Vagina (tissue), 2 donors: Measurements from ENCODE around the gene NIT2. TPM values are rescaled to one million over a fixed set of nuclear protein-coding genes. Genes with fewer than 3 reads are reported as not detected.
"Not testable (repeated sequence)": the region's sequence is repeated elsewhere in the genome, so short reads cannot be mapped to it uniquely, and the experiment has no call there.

Experiments
- DNase-seq, 2 donors: peaks; one replicate each; pipeline ENCODE4 v3.0.0-alpha.2; 2017; ENCODE audit errors: extremely low spot score in 2 of 2
- H3K27ac ChIP-seq: fragments of 200-600 bp; sonication (generic); one replicate; pipeline ENCODE4 v1.5.1; 2019
- H3K27me3 ChIP-seq: fragments of 200-600 bp; sonication (generic); one replicate; pipeline ENCODE4 v1.5.1; 2019
- H3K36me3 ChIP-seq, 2 donors: fragments of 200-600 bp; sonication (generic); one replicate each; pipeline ENCODE4 v1.5.1; 2017 to 2019
- H3K4me1 ChIP-seq: fragments of 200-600 bp; sonication (generic); one replicate; pipeline ENCODE4 v1.5.1; 2019
- H3K4me3 ChIP-seq, 2 donors: fragments of 200-600 bp; sonication (generic); 1 replicate in 1 of 2; 2 replicates in 1 of 2; pipeline ENCODE4 v1.5.1; 2016 to 2019
- H3K9me3 ChIP-seq: fragments of 200-600 bp; sonication (generic); one replicate; pipeline ENCODE4 v1.5.1; 2019
- CTCF ChIP-seq, 3 experiments: fragments of 450-650 bp in 2 of 3; fragments of 200-600 bp in 1 of 3; sonication (generic) in 1 of 3; IDR thresholded peaks; one replicate each; pipeline ENCODE4 v1.5.1; 2017 to 2019; ENCODE audit warnings: antibody characterized with exemption in 3 of 3, mild to moderate bottlenecking in 2 of 3, moderate library complexity in 2 of 3
- POLR2A ChIP-seq, 2 donors: fragments of 450-650 bp; IDR thresholded peaks; one replicate each; pipeline ENCODE4 v1.6.1; 2017; ENCODE audit warnings: antibody characterized with exemption in 2 of 2, mild to moderate bottlenecking in 2 of 2, moderate library complexity in 2 of 2
- POLR2AphosphoS5 ChIP-seq, 2 donors: sonication (generic); formaldehyde crosslinking; IDR thresholded peaks; one replicate each; pipeline ENCODE4 v1.9.0; 2017; ENCODE audit warnings: antibody characterized with exemption in 2 of 2, mild to moderate bottlenecking in 2 of 2, low read depth in 1 of 2; ENCODE audit not compliant: insufficient read depth in 1 of 2
- intact Hi-C: fragments of 100-400 bp; cut with DNase I; formaldehyde crosslinking; loops from one replicate; pipeline ENCODE4 v1.15.1; 2023
- total RNA-seq: library from RNA; depleted of rRNA; stranded (reverse); fragments of >200 nt; gene quantifications from one replicate; pipeline ENCODE4 v1.2.3, GENCODE V29; 2016

Gene NIT2
- total RNA-seq, 1 donor from 2014 or later: 26.0 TPM

DNA sequence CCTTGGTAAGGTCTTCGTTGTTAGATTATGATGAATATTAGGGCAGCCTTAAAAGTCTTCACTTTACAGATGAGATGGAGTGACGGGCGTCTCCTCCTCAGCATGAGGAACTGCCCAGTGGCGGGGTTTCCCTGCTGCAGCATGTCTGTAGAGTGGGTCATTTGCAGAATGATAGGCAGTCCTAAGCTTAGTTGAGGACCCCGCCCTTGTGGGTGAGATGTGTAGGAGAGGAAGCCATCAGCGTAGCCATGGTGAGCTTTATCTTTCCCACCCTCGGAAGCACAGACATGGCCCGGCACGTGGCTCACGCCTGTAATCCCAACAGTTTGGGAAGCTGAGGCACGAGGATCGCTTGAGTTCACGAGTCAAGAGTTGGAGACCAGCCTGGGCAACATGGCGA lies 877 bp downstream of the NIT2 start:
- no peak for DNase-seq
- peak overlapping the region; percentile 69 to 95 for H3K4me3 ChIP-seq
- TF ChIP-seq CTCF (IDR thresholded peaks at IDR 0.05): no peak
- TF ChIP-seq POLR2A (IDR thresholded peaks at IDR 0.05): no peak
- TF ChIP-seq POLR2AphosphoS5 (IDR thresholded peaks at IDR 0.05; ENCODE audit: insufficient read depth in 1 of 2, low read depth in 1 of 2): no peak
- peaks cover 0 to 10% of the 10 kb centered on the region in 2 donors for H3K36me3 ChIP-seq
- intact Hi-C loops: no loop called here
- H3K27me3 ChIP-seq: no peaks in the 10 kb centered on the region
- no peaks in the 10 kb centered on the region for H3K9me3 ChIP-seq
- H3K4me1 ChIP-seq: peaks cover 16% of the 10 kb centered on the region
- no peak overlapping the region for H3K27ac ChIP-seq

DNA sequence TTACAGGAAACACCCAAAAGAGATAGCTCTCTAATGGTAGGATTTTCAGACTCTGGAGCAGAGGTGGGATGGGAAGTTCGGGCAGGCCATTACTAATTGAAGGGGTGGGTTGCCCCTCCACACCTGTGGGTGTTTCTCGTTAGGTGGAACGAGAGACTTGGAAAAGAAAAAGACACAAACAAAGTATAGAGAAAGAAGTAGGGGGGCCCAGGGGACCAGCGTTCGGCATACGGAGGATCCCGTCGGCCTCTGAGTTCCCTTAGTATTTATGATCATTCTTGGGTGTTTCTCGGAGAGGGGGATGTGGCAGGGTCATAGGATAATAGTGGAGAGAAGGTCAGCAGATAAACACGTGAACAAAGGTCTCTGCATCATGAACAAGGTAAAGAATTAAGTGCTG lies 1.7 kb downstream of the NIT2 start:
- DNase-seq, intact Hi-C loops, H3K27ac ChIP-seq, H3K4me3 ChIP-seq, H3K9me3 ChIP-seq, H3K27me3 ChIP-seq: not testable (repeated sequence)
- Histone ChIP-seq H3K36me3 (peaks cover 0 to 18% of the 10 kb centered on the region in 2 donors), H3K4me1 (peaks cover 16% of the 10 kb centered on the region)

DNA sequence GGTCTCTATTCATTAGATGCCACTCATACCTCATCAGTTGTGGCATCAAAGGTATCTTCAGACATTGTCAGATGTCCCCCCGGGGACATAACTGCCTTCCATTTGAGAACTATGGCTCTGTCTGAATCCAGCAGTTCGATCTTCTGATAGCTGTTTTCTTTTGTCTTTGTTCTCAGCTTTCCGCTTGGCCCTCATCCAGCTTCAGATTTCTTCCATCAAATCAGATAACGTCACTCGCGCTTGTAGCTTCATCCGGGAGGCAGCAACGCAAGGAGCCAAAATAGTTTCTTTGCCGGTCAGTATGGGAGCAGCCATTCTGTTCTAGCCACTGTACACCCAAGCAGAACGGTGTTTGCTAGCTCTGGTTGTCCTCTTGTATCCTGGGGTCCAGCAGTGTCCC lies 4.4 kb downstream of the NIT2 start:
- intact Hi-C loops: no loop called here

DNA sequence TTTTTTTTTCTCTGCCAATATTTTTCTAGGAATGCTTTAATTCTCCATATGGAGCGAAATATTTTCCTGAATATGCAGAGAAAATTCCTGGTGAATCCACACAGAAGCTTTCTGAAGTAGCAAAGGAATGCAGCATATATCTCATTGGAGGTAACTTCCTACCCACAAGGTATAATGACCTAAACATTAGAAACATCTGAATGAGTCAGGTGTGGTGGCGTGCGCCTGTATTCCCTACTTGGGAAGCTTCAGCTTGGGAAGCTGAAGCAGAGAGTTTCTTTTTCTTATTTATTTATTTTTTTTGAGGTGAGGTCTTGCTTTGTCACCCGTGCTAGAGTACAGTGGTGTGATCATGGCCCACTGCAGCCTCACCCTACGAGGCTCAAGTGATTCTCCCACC lies 5.2 kb downstream of the NIT2 start:
- peaks cover 0 to 41% of the 10 kb centered on the region in 2 donors for H3K36me3 ChIP-seq
- no peak for DNase-seq

More for the DNA sequence above, 4.4 kb downstream of the NIT2 start:
- no peak overlapping the region for H3K27ac ChIP-seq
- H3K4me3 ChIP-seq: no peak overlapping the region
- DNase-seq: no peak
- TF ChIP-seq POLR2AphosphoS5 (IDR thresholded peaks at IDR 0.05; ENCODE audit: insufficient read depth in 1 of 2, low read depth in 1 of 2): no peak
- no peak for TF ChIP-seq POLR2A (IDR thresholded peaks at IDR 0.05)
- TF ChIP-seq CTCF (IDR thresholded peaks at IDR 0.05): no peak
- no peaks in the 10 kb centered on the region for H3K9me3 ChIP-seq
- H3K36me3 ChIP-seq: peaks cover 0 to 33% of the 10 kb centered on the region in 2 donors
- no peaks in the 10 kb centered on the region for H3K27me3 ChIP-seq
- peaks cover 15% of the 10 kb centered on the region for H3K4me1 ChIP-seq

DNA sequence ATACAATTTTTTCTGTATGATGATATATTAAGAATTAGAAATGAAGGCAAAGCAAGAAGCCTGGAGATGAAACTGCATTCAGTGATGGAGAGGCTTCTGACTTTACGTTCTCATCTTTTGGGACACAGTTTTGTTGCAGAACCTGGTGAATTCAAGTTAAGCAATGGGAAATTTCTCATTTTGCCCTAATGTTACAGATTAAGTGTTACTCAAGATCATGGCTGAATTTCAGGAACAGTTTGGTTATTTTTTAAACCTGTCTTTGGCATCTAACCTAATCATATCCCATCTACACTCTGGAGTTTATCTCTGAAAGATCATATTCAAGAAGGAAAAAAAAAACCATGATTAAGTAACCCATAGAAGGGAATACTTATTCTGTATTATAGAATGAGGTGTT lies 6.0 kb downstream of the NIT2 start:
- Histone ChIP-seq H3K36me3 (peaks cover 0 to 47% of the 10 kb centered on the region in 2 donors), H3K4me1 (peaks cover 6% of the 10 kb centered on the region), H3K9me3 (no peaks in the 10 kb centered on the region), H3K27me3 (no peaks in the 10 kb centered on the region), H3K4me3 (no peak overlapping the region), H3K27ac (no peak overlapping the region)
- DNase-seq: no peak
- intact Hi-C loops: no loop called here
- TF ChIP-seq POLR2AphosphoS5 (IDR thresholded peaks at IDR 0.05; ENCODE audit: insufficient read depth in 1 of 2, low read depth in 1 of 2) (no peak), POLR2A (IDR thresholded peaks at IDR 0.05) (no peak), CTCF (IDR thresholded peaks at IDR 0.05) (no peak)

More for the DNA sequence above, 5.2 kb downstream of the NIT2 start:
- Histone ChIP-seq H3K4me3 (no peak overlapping the region), H3K27ac (no peak overlapping the region), H3K4me1 (peaks cover 10% of the 10 kb centered on the region), H3K27me3 (no peaks in the 10 kb centered on the region), H3K9me3 (no peaks in the 10 kb centered on the region)
- intact Hi-C loops: no loop called here
- TF ChIP-seq CTCF (IDR thresholded peaks at IDR 0.05) (no peak), POLR2AphosphoS5 (IDR thresholded peaks at IDR 0.05; ENCODE audit: insufficient read depth in 1 of 2, low read depth in 1 of 2) (no peak), POLR2A (IDR thresholded peaks at IDR 0.05) (no peak)
